GM13976 (cell line): Measurements from ENCODE around the gene CDH1.

Experiments
- DNase-seq: peaks from one replicate; pipeline ENCODE4 v3.0.0; 2012; ENCODE audit warnings: low spot score
- in situ Hi-C: fragments of 300-500 bp; cut with MboI; formaldehyde crosslinking; loops from one replicate; pipeline ENCODE4 v1.12.0; 2022; ENCODE audit warnings: low sequenced_read_pairs, mixed read lengths, inconsistent platforms; ENCODE audit not compliant: unreplicated experiment
- TF ChIP-seq, protein P1 (sequence below): IDR thresholded peaks from 2 replicates; pipeline ENCODE4 v1.5.1; 2012; ENCODE audit warnings: borderline replicate concordance, mild to moderate bottlenecking; ENCODE audit not compliant: insufficient read depth; ENCODE audit errors: extremely low read depth, missing control alignments, control extremely low read depth

Gene CDH1

DNA sequence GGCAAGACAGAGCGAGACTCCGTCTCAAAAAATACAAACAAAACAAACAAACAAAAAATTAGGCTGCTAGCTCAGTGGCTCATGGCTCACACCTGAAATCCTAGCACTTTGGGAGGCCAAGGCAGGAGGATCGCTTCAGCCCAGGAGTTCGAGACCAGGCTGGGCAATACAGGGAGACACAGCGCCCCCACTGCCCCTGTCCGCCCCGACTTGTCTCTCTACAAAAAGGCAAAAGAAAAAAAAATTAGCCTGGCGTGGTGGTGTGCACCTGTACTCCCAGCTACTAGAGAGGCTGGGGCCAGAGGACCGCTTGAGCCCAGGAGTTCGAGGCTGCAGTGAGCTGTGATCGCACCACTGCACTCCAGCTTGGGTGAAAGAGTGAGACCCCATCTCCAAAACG, 531 bp upstream of the CDH1 start:
- no peak for DNase-seq
- TF ChIP-seq, protein P1, sequence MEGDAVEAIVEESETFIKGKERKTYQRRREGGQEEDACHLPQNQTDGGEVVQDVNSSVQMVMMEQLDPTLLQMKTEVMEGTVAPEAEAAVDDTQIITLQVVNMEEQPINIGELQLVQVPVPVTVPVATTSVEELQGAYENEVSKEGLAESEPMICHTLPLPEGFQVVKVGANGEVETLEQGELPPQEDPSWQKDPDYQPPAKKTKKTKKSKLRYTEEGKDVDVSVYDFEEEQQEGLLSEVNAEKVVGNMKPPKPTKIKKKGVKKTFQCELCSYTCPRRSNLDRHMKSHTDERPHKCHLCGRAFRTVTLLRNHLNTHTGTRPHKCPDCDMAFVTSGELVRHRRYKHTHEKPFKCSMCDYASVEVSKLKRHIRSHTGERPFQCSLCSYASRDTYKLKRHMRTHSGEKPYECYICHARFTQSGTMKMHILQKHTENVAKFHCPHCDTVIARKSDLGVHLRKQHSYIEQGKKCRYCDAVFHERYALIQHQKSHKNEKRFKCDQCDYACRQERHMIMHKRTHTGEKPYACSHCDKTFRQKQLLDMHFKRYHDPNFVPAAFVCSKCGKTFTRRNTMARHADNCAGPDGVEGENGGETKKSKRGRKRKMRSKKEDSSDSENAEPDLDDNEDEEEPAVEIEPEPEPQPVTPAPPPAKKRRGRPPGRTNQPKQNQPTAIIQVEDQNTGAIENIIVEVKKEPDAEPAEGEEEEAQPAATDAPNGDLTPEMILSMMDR: no peak
- in situ Hi-C loops: no loop called here

DNA sequence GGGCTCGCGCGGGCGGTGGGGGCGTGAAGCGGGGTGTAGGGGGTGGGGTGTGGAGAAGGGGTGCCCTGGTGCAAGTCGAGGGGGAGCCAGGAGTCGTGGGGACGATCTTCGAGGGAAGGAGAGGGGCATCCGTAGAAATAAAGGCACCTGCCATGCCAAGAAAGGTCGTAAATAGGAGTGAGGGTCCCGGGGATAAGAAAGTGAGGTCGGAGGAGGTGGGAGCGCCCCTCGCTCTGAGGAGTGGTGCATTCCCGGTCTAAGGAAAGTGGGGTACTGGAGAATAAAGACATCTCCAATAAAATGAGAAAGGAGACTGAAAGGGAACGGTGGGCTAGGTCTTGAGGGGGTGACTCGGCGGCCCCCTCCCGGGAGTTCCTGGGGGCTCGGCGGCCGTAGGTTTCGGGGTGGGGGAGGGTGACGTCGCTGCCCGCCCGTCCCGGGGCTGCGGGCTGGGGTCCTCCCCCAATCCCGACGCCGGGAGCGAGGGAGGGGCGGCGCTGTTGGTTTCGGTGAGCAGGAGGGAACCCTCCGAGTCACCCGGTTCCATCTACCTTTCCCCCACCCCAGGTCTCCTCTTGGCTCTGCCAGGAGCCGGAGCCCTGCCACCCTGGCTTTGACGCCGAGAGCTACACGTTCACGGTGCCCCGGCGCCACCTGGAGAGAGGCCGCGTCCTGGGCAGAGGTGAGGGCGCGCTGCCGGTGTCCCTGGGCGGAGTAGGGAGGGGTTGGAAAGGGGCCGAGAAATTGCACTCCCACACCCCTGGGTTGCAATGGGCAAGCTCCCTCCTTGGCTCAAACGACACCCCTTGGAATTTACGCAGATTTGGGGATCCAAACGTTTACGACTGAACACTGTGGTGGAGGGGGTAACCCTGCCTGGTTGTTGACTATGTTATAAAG, 888 bp downstream of the CDH1 start:
- TF ChIP-seq, protein P1: no peak
- no peak for DNase-seq
- in situ Hi-C loops: no loop called here

GRCh38 chr16:68739964-68740627, 3.0 kb downstream of the CDH1 start:
- TF ChIP-seq, protein P1: no peak
- no peak for DNase-seq
- in situ Hi-C loops: no loop called here

GRCh38 chr16:68740628-68741346, 3.7 kb downstream of the CDH1 start:
- in situ Hi-C loops: no loop called here
- TF ChIP-seq, protein P1: no peak
- no peak for DNase-seq

DNA sequence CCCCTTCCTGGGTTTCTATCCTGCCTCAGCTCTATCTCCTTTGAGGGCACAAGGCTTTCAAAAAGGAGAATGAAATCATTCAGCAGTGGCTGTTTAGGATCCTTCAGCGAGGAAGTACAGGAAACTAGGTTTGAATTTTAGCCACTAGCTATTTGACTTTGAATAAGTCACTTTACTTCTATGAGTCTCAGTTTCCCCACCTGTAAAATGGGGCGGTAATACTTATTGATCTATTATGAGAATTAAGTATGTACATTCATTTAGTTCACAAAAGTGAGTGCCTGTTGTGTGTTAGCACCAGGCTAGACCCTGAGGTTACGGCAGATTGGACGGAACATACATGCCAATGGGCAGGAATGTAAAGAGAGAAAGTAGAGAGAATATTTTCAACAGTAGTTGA, 6.6 kb downstream of the CDH1 start:
- TF ChIP-seq, protein P1: no peak
- in situ Hi-C loops: no loop called here
- no peak for DNase-seq

GRCh38 chr16:68744744-68745280, 7.7 kb downstream of the CDH1 start:
- in situ Hi-C loops: no loop called here

More at GRCh38 chr16:68744744-68745280, 7.7 kb downstream of the CDH1 start:
- TF ChIP-seq, protein P1: no peak
- no peak for DNase-seq
